ENCODE measurements around the gene TRIM16.

TRIM16 gene

GRCh38 chr17:15663691-15664090, 20.4 kb downstream of the TRIM16 start:
- H3K27ac ChIP-seq, result no peak overlapping the region
- no peak for TF ChIP-seq CTCF (conservative IDR thresholded peaks at IDR 0.05)

DNA sequence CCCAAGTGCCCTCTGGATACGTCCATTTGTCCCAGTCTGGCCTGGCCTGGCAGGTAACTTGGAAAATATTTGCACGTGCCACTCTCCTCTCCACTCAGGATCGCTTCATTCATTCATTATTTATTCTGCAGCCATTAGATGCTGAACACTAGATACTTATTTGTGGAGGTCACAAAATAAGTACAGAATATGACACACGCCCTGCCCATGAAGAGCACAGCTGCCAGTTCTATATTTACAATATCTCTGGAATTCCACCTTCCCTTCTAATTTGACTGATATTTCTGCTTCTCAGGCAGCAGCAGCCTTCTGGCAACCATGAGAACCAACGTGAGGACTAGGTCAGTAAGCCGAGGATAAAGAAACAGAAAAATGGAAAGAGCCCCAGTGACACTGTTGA, 20.9 kb downstream of the TRIM16 start:
- no peak for TF ChIP-seq CTCF (conservative IDR thresholded peaks at IDR 0.05)
- H3K27ac ChIP-seq, result no peak overlapping the region

DNA sequence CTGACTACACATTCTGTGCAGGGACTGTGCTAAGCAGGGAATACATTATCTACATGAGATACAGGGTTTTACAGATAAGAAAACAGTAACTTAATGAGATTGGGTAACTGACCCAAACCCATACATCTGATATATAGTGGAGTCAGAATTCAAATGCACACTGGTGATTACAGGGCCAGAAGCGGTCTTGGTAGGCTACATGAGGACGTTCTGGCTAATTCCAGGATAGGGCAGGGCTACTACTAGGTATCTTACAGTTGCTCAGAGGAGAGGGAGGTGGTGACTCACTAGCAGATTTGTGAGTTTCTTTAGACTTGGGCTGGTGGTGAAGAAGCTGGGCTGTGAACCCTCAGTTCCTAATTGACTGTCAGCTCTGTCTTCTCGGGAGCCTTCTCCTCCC, 21.4 kb downstream of the TRIM16 start:
- TF ChIP-seq CTCF (conservative IDR thresholded peaks at IDR 0.05), result no peak
- H3K27ac ChIP-seq, result no peak overlapping the region

DNA sequence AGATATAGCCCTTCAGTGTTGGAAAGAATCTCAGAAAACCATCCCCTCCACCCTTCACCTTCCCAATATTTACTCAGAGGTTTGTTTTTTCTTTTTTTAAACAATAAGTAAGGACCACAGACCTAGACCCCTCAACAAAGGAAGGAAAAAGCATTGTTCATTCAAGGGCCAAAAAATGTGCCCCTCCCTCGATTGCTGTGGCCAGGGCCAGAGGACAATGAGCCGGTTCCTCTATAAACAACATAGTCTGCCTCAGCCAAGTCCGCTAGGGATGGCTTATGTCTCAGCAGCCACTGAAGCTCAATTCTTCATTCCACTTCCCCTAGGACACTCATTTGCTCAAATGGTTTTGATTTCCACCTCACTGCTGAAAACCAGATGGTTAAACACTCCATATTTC, 24.0 kb downstream of the TRIM16 start:
- TF ChIP-seq CTCF (conservative IDR thresholded peaks at IDR 0.05), result no peak
- no peak overlapping the region for H3K27ac ChIP-seq

- TF ChIP-seq CTCF (conservative IDR thresholded peaks at IDR 0.05), result no peak
- H3K27ac ChIP-seq, result no peak overlapping the region
Measured at GRCh38 chr17:15659663-15660062, 24.4 kb downstream of the TRIM16 start.

GRCh38 chr17:15659236-15659635, 24.9 kb downstream of the TRIM16 start:
- no peak overlapping the region for H3K27ac ChIP-seq
- TF ChIP-seq CTCF (conservative IDR thresholded peaks at IDR 0.05), result no peak

DNA sequence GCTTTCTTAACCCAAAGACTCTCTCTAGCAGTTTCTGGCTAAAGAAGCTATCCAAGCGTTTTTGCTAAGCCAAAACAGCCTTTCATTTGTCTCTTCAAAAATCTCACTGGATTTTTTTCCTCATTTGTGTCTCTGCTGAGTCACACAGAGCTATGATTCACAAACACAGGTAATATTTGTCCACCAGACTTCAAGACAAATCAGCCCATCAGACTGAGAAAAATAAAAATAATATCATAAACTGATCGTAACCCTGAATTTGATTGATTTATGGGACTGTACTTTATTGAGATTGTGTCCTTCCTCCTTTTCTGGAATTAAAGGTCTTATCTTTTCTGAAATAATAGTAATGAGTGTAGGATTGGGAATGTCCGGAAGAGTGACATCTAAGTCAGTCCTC, 25.8 kb downstream of the TRIM16 start:
- H3K27ac ChIP-seq, result no peak overlapping the region

More for the DNA sequence above, 25.8 kb downstream of the TRIM16 start:
- TF ChIP-seq CTCF (conservative IDR thresholded peaks at IDR 0.05), result no peak

Data from VCaP (cell line).